ENCODE data around the gene PHF21B. TPM values are rescaled to one million over a fixed set of nuclear protein-coding genes. Genes with fewer than 3 reads are reported as not detected.

Gene PHF21B
- total RNA-seq, 4 donors from 2014 or later = not detected

DNA sequence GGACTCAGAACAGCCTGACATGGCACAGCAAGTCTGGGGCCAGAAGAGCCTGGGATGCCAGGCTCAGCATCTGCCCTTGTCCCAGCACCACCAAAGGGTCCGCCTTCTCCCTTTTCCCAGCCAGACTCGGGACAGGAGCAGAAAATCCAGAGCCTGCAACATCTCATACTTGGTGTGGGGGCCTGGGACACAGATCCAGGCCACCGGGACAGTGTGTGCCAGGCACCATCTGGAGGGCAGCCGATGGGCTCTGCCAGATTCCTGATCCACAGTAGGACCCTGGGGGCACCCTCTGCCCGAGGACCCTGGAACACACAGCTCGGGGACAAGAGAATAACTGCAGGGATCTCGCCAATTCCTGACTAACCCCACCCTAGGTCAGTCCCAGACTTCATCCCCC is 67.7 kb downstream of the PHF21B start:
- no peaks in the 10 kb centered on the region for H3K4me1 ChIP-seq
- no peaks in the 10 kb centered on the region for H3K36me3 ChIP-seq
- TF ChIP-seq, protein P1, sequence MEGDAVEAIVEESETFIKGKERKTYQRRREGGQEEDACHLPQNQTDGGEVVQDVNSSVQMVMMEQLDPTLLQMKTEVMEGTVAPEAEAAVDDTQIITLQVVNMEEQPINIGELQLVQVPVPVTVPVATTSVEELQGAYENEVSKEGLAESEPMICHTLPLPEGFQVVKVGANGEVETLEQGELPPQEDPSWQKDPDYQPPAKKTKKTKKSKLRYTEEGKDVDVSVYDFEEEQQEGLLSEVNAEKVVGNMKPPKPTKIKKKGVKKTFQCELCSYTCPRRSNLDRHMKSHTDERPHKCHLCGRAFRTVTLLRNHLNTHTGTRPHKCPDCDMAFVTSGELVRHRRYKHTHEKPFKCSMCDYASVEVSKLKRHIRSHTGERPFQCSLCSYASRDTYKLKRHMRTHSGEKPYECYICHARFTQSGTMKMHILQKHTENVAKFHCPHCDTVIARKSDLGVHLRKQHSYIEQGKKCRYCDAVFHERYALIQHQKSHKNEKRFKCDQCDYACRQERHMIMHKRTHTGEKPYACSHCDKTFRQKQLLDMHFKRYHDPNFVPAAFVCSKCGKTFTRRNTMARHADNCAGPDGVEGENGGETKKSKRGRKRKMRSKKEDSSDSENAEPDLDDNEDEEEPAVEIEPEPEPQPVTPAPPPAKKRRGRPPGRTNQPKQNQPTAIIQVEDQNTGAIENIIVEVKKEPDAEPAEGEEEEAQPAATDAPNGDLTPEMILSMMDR (IDR thresholded peaks at IDR 0.05) = no peak
- TF ChIP-seq POLR2A (IDR thresholded peaks at IDR 0.05) (no peak), EP300 (IDR thresholded peaks at IDR 0.05) (no peak), POLR2AphosphoS5 (IDR thresholded peaks at IDR 0.05) (no peak)
- H3K9me3 ChIP-seq = no peaks in the 10 kb centered on the region
- H3K4me3 ChIP-seq = no peak overlapping the region
- no peak overlapping the region for H3K27ac ChIP-seq
- WGBS = 71% methylated on average over 6 of the region's 7 CpGs
- DNase-seq (ENCODE audit: low spot score in 2 of 2) = no peak
- peaks cover 70% of the 10 kb centered on the region for H3K27me3 ChIP-seq

GRCh38 chr22:44941207-44941606 is 68.6 kb downstream of the PHF21B start:
- Histone ChIP-seq H3K4me3 (no peak overlapping the region), H3K27ac (no peak overlapping the region), H3K27me3 (peaks cover 68% of the 10 kb centered on the region), H3K9me3 (no peaks in the 10 kb centered on the region), H3K4me1 (no peaks in the 10 kb centered on the region), H3K36me3 (no peaks in the 10 kb centered on the region)
- DNase-seq (ENCODE audit: low spot score in 2 of 2) = no peak
- WGBS = 66% methylated on average over 13 of the region's 15 CpGs
- TF ChIP-seq POLR2AphosphoS5 (IDR thresholded peaks at IDR 0.05) = no peak
- TF ChIP-seq EP300 (IDR thresholded peaks at IDR 0.05) = no peak
- no peak for TF ChIP-seq POLR2A (IDR thresholded peaks at IDR 0.05)
- TF ChIP-seq, protein P1 (IDR thresholded peaks at IDR 0.05) = no peak

- H3K9me3 ChIP-seq = no peaks in the 10 kb centered on the region
- no peaks in the 10 kb centered on the region for H3K4me1 ChIP-seq
- no peak for DNase-seq (ENCODE audit: low spot score in 2 of 2)
- H3K36me3 ChIP-seq = no peaks in the 10 kb centered on the region
- H3K27me3 ChIP-seq = peaks cover 64% of the 10 kb centered on the region
- 69% methylated on average over 7 of the region's 11 CpGs for WGBS
- no peak overlapping the region for H3K27ac ChIP-seq
- no peak overlapping the region for H3K4me3 ChIP-seq
- TF ChIP-seq EP300 (IDR thresholded peaks at IDR 0.05) (no peak), POLR2A (IDR thresholded peaks at IDR 0.05) (no peak), POLR2AphosphoS5 (IDR thresholded peaks at IDR 0.05) (no peak)
- TF ChIP-seq, protein P1 (IDR thresholded peaks at IDR 0.05) = no peak
Measured at GRCh38 chr22:44940130-44940529, 69.7 kb downstream of the PHF21B start.

- no peaks in the 10 kb centered on the region for H3K36me3 ChIP-seq
- TF ChIP-seq EP300 (IDR thresholded peaks at IDR 0.05) = no peak
- no peak for TF ChIP-seq POLR2AphosphoS5 (IDR thresholded peaks at IDR 0.05)
- TF ChIP-seq, protein P1 (IDR thresholded peaks at IDR 0.05) = no peak
- TF ChIP-seq POLR2A (IDR thresholded peaks at IDR 0.05) = no peak
- DNase-seq (ENCODE audit: low spot score in 2 of 2) = no peak
- peaks cover 64% of the 10 kb centered on the region for H3K27me3 ChIP-seq
- no peak overlapping the region for H3K4me3 ChIP-seq
- 82% methylated on average over 10 of the region's 11 CpGs for WGBS
- H3K27ac ChIP-seq = no peak overlapping the region
- no peaks in the 10 kb centered on the region for H3K4me1 ChIP-seq
- no peaks in the 10 kb centered on the region for H3K9me3 ChIP-seq
Measured at GRCh38 chr22:44939451-44939850, 70.4 kb downstream of the PHF21B start.

DNA sequence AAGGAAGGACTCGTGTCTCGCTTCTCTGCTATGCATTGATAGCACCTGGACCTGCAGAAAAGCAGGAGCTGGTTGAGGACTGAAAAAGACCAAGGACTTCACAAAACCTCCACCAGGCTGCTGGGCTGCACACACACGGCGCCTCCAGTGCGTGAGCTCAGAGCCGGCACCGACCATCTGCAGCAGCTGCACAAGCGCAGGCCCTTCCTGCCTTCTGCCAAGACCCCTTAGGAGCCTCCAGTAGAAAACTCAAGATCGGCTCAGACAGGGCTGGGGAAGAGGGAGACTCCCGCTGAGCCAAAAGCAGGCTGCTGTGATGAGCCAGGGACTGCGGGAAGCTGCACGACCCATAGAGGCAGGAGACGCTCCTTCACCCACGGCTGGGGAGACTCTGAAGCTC is 70.9 kb downstream of the PHF21B start:
- 61% methylated on average over 13 of the region's 14 CpGs for WGBS
- no peak for DNase-seq (ENCODE audit: low spot score in 2 of 2)
- Histone ChIP-seq H3K36me3 (no peaks in the 10 kb centered on the region), H3K27me3 (peaks cover 62% of the 10 kb centered on the region), H3K9me3 (no peaks in the 10 kb centered on the region), H3K27ac (no peak overlapping the region), H3K4me1 (no peaks in the 10 kb centered on the region), H3K4me3 (no peak overlapping the region)
- TF ChIP-seq POLR2AphosphoS5 (IDR thresholded peaks at IDR 0.05) (no peak), EP300 (IDR thresholded peaks at IDR 0.05) (no peak)

- Histone ChIP-seq H3K27me3 (peaks cover 47% of the 10 kb centered on the region), H3K27ac (no peak overlapping the region), H3K4me3 (no peak overlapping the region), H3K9me3 (no peaks in the 10 kb centered on the region), H3K4me1 (no peaks in the 10 kb centered on the region), H3K36me3 (no peaks in the 10 kb centered on the region)
- no peak for DNase-seq (ENCODE audit: low spot score in 2 of 2)
- no peak for TF ChIP-seq EP300 (IDR thresholded peaks at IDR 0.05)
- TF ChIP-seq POLR2AphosphoS5 (IDR thresholded peaks at IDR 0.05) = no peak
- TF ChIP-seq, protein P1 (IDR thresholded peaks at IDR 0.05) = no peak
- TF ChIP-seq POLR2A (IDR thresholded peaks at IDR 0.05) = no peak
- 82% methylated on average over 8 of the region's 8 CpGs for WGBS
Measured at GRCh38 chr22:44937216-44937615, 72.6 kb downstream of the PHF21B start.

Measured in suprapubic skin (tissue), 4 donors.